HL-60 (cell line): Measurements from ENCODE around the gene GPATCH8.

Experiments
- CTCF ChIP-seq: IDR thresholded peaks from one replicate; pipeline ENCODE4 v1.5.1; 2011; ENCODE audit warnings: low read length, control low read depth, inconsistent platforms; ENCODE audit not compliant: insufficient read depth
- GABPA ChIP-seq: IDR thresholded peaks from 2 replicates; pipeline ENCODE4 v1.6.1; 2012; ENCODE audit warnings: low read depth
- REST ChIP-seq: IDR thresholded peaks from 2 replicates; pipeline ENCODE4 v1.6.1; 2012; ENCODE audit warnings: low read depth; ENCODE audit not compliant: insufficient replicate concordance
- SPI1 ChIP-seq: IDR thresholded peaks from 2 replicates; pipeline ENCODE4 v1.6.1; 2012; ENCODE audit warnings: low read depth, mild to moderate bottlenecking, borderline replicate concordance

GRCh38 chr17:44374306-44375195, 128.7 kb downstream of the GPATCH8 start:
- no peak for TF ChIP-seq CTCF
- no peak for TF ChIP-seq REST
- no peak for TF ChIP-seq GABPA
- no peak for TF ChIP-seq SPI1
